ENCODE results near the gene EPHA8. TPM values are rescaled to one million over a fixed set of nuclear protein-coding genes. Genes with fewer than 3 reads are reported as not detected.

EPHA8 gene
- total RNA-seq, 4 donors from 2014 or later, result not detected

DNA sequence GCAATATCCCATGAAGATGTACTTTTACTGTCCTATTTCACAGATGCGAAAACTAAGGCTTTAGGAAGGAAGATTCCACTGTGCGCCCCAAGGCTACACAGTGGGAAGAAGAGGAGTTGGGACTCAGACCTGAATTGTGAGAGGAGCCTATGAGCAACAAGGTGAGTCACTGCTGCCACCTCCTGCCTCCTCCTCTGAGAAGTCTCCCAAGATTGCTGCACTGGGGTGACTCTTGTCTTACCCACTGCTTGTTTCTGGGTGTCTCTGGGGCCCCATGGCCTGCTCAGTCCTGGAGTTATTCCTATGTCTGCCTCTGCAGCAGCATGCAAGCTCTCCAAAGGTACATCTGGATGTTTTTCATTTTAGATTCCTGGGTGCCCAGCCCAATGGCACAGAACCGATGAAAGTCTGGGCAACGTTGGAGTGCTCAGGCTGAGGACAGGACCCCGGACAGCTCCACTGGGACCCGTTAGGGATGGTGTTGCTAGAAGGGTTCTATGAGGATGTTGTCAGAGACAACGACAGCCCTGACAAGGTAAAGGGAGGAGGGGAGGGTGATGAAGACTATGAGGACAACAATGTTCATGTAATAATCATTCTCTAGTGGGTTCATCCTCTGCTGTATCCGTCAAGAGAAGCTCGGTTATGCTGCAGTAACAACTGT, 62.1 kb downstream of the EPHA8 start:
- Histone ChIP-seq H3K4me1 (no peaks in the 10 kb centered on the region), H3K27me3 (peaks cover 0 to 85% of the 10 kb centered on the region in 2 donors), H3K4me3 (no peak overlapping the region), H3K9me3 (no peaks in the 10 kb centered on the region), H3K36me3 (no peaks in the 10 kb centered on the region), H3K27ac (no peak overlapping the region)
- TF ChIP-seq, protein P1, sequence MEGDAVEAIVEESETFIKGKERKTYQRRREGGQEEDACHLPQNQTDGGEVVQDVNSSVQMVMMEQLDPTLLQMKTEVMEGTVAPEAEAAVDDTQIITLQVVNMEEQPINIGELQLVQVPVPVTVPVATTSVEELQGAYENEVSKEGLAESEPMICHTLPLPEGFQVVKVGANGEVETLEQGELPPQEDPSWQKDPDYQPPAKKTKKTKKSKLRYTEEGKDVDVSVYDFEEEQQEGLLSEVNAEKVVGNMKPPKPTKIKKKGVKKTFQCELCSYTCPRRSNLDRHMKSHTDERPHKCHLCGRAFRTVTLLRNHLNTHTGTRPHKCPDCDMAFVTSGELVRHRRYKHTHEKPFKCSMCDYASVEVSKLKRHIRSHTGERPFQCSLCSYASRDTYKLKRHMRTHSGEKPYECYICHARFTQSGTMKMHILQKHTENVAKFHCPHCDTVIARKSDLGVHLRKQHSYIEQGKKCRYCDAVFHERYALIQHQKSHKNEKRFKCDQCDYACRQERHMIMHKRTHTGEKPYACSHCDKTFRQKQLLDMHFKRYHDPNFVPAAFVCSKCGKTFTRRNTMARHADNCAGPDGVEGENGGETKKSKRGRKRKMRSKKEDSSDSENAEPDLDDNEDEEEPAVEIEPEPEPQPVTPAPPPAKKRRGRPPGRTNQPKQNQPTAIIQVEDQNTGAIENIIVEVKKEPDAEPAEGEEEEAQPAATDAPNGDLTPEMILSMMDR (IDR thresholded peaks at IDR 0.05), result no peak
- no peak for TF ChIP-seq POLR2A (IDR thresholded peaks at IDR 0.05)
- TF ChIP-seq EP300 (IDR thresholded peaks at IDR 0.05), result no peak
- 32 to 35% methylated on average over 9 of the region's 9 CpGs for WGBS, 2 donors
- no peak for DNase-seq (ENCODE audit: low spot score in 2 of 2)

DNA sequence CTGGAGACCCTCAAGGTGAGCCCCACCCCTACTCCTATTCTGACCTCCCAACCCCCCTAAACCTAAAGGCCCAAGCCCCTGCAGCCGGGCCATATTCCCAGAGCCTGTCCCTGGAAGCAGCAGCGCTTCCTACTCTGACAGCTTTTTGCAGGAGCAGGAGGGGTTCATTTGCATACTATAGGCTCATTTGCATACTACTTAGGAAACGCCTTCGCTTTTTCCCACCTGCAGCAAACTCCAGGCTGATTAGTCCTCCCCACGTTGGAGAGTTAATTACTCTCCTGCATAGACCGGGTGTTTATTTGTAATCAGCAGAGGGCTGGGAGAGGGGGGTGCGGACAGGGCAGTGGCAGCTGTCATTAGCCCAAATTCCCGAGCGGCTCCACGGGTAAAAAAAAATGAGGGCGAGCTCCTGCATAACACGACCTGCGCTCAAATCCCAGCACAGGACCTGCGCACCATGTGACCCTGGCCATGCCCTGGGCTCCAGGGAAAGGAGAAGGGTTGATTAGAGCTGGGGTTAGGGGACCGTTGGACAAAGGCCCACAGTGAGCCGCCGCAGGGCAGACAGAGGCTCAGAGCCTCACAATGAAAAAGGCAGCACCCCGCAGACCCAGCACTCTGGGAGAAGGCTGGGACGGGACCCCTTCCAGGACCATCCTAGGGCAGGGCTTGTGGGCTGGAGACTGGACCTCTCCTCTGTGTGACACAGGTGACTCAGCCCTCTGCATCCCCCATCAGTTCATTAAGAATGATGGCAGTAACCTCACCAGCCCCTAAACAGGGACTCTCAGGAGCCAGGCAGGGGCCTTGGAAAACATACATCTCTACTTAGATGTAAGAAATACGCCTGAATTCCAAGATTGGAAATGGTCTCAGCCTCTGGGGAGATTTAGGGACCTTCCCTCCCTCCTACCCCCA, 63.2 kb downstream of the EPHA8 start:
- DNase-seq (ENCODE audit: low spot score in 2 of 2), result no peak
- Histone ChIP-seq H3K27ac (no peak overlapping the region), H3K36me3 (no peaks in the 10 kb centered on the region), H3K4me1 (no peaks in the 10 kb centered on the region), H3K27me3 (peaks cover 0 to 74% of the 10 kb centered on the region in 2 donors), H3K9me3 (no peaks in the 10 kb centered on the region), H3K4me3 (no peak overlapping the region)
- 12 to 14% methylated on average over 20 of the region's 20 CpGs for WGBS, 2 donors
- TF ChIP-seq EP300 (IDR thresholded peaks at IDR 0.05) (no peak), POLR2A (IDR thresholded peaks at IDR 0.05) (no peak)
- TF ChIP-seq, protein P1 (IDR thresholded peaks at IDR 0.05), result no peak

DNA sequence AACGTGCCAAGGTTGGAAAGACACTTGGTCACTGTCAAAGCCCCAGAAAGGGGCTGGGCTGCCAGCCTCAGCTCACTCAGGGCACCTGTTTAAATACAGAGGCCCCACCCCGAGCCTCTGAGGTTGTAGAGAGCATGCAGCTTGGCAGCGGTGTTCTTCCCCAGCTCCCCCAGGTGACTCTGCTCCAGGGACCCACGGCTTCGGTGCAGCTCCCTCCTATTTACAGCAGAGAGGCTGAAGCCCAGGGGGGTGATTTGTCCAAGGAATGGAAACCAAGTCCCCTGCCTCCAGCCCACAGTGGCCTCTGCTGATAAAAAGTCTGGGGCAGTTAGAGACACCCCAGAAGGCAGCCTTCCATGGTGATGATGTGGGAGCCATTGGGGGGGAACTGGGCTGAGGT, 64.0 kb downstream of the EPHA8 start:
- Histone ChIP-seq H3K27ac (no peak overlapping the region), H3K4me1 (no peaks in the 10 kb centered on the region), H3K9me3 (no peaks in the 10 kb centered on the region), H3K27me3 (peaks cover 0 to 68% of the 10 kb centered on the region in 2 donors), H3K36me3 (no peaks in the 10 kb centered on the region), H3K4me3 (no peak overlapping the region)
- no peak for DNase-seq (ENCODE audit: low spot score in 2 of 2)
- TF ChIP-seq, protein P1 (IDR thresholded peaks at IDR 0.05), result no peak
- no peak for TF ChIP-seq EP300 (IDR thresholded peaks at IDR 0.05)
- TF ChIP-seq POLR2A (IDR thresholded peaks at IDR 0.05), result no peak
- WGBS, 2 donors, result 42 to 58% methylated on average over 5 of the region's 5 CpGs

DNA sequence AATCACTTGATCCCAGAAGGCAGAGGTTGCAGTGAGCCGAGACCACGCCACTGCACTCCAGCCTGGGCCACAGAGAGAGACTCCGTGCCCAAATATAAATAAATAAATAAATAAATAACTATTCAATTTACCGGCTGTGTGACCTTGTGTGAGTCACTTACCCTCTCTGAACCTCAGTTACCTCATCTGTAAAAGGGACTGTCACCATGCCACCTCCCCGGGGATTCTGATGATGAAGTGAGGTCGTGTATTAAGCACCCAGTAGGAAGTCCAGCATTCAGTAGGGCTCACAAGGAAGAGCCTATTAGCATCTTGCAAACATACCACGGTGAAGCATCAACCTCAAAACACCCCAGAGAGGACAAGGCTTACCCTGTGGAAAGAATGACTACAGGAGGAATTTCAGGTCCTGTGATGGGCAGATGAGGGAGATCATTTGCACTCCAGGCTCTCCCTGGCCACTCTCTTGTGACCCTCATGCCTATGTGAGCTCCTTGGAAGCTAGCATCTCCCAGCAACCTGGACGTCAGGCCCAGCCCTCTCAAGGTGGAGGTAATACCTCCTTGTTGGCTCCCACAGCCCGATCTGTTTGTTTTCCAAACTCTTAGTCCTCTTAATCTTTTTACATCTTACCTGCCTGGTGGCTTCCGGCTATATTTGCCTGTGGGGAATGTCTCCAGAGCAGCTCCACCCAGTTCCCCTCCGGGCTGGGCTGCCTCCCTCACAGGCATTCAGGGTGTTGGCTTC, 65.6 kb downstream of the EPHA8 start:
- no peaks in the 10 kb centered on the region for H3K9me3 ChIP-seq
- no peak overlapping the region for H3K4me3 ChIP-seq
- H3K27ac ChIP-seq, result no peak overlapping the region
- TF ChIP-seq, protein P1 (IDR thresholded peaks at IDR 0.05), result no peak
- no peak for TF ChIP-seq POLR2A (IDR thresholded peaks at IDR 0.05)
- TF ChIP-seq EP300 (IDR thresholded peaks at IDR 0.05), result no peak
- DNase-seq (ENCODE audit: low spot score in 2 of 2), result no peak
- H3K27me3 ChIP-seq, result peaks cover 0 to 63% of the 10 kb centered on the region in 2 donors
- WGBS, 2 donors, result 45 to 48% methylated on average over 11 of the region's 11 CpGs
- no peaks in the 10 kb centered on the region for H3K36me3 ChIP-seq
- H3K4me1 ChIP-seq, result no peaks in the 10 kb centered on the region

Measured in tibial nerve (tissue), 4 donors.